A549 (cell line): ENCODE data around the gene CLASP2. TPM values are rescaled to one million over a fixed set of nuclear protein-coding genes. Genes with fewer than 3 reads are reported as not detected.

ENCODE experiments used
- ATAC-seq, 2 experiments: fragments of 200-7000 bp in 1 of 2; fragments of >200 bp in 1 of 2; cut with Nextera tagmentation in 1 of 2; cut with Tn5 transposase in 1 of 2; 3 replicates each; pipeline versions ENCODE4 v1.8.0 to v1.9.1; 2018 to 2020; ENCODE audit warnings: mild to moderate bottlenecking in 1 of 2, moderate library complexity in 1 of 2
- CTCF ChIA-PET: fragments of 300-600 bp; sonication (Branson Sonifier 250); formaldehyde crosslinking; extraction: SDS; loops from one replicate; lab custom pipeline; 2021; ENCODE audit warnings: antibody characterized with exemption, inconsistent platforms; lab: Yijun Ruan, JAX
- POLR2A ChIA-PET: fragments of 350-600 bp; formaldehyde crosslinking; extraction: SDS; loops from one replicate; lab custom pipeline; 2021; ENCODE audit warnings: antibody characterized with exemption, inconsistent platforms; lab: Yijun Ruan, JAX
- DNase-seq, 2 experiments: peaks; one replicate each; pipeline versions ENCODE4 v3.0.0 to v3.0.0-alpha.2; 2011 to 2016; ENCODE audit warnings: low read depth in 1 of 2, low spot score in 1 of 2
- FAIRE-seq: peaks from 2 replicates; lab custom pipeline; 2011; peaks lifted over from hg19 to GRCh38; lab: Jason Lieb, UNC
- H3K27ac ChIP-seq, 2 experiments: fragments of >200 bp; sonication (Bioruptor Twin); formaldehyde crosslinking; 3 replicates each; pipeline ENCODE4 v1.5.1; 2016 to 2017
- H3K4me1 ChIP-seq: fragments of >200 bp; sonication (Bioruptor Twin); formaldehyde crosslinking; 3 replicates; pipeline ENCODE4 v1.6.1; 2016
- H3K4me2 ChIP-seq: fragments of >200 bp; sonication (Bioruptor Twin); formaldehyde crosslinking; 3 replicates; pipeline ENCODE4 v1.6.1; 2016
- H3K4me3 ChIP-seq: fragments of >200 bp; sonication (Bioruptor Twin); formaldehyde crosslinking; 3 replicates; pipeline ENCODE4 v1.5.1; 2016
- H3K9me3 ChIP-seq: fragments of >200 bp; sonication (Bioruptor Twin); formaldehyde crosslinking; 3 replicates; pipeline ENCODE4 v1.6.1; 2016
- BCL3 ChIP-seq: fragments of >200 bp; sonication (Bioruptor Twin); formaldehyde crosslinking; IDR thresholded peaks from 3 replicates; pipeline ENCODE4 v1.6.1; 2016
- CBX2 ChIP-seq: fragments of 200-600 bp; sonication (generic); IDR thresholded peaks from 2 replicates; pipeline ENCODE4 v1.6.1; 2016; ENCODE audit warnings: low read depth, mild to moderate bottlenecking, borderline replicate concordance
- CEBPB ChIP-seq, 2 experiments: fragments of >200 bp in 1 of 2; sonication (Bioruptor Twin) in 1 of 2; formaldehyde crosslinking in 1 of 2; IDR thresholded peaks; 2 replicates each; pipeline ENCODE4 v1.6.1; 2012 to 2016
- CTCF ChIP-seq: fragments of >200 bp; sonication (Bioruptor Twin); formaldehyde crosslinking; IDR thresholded peaks from 3 replicates; pipeline ENCODE4 v1.5.1; 2016
- ESRRA ChIP-seq: fragments of 150-350 bp; IDR thresholded peaks from 2 replicates; pipeline ENCODE4 v1.6.1; 2014; ENCODE audit warnings: mild to moderate bottlenecking, low read length, borderline replicate concordance
- FOSB ChIP-seq: fragments of 250-450 bp; sonication (Bioruptor Pico); IDR thresholded peaks from 2 replicates; pipeline ENCODE4 v1.5.0; 2020; ENCODE audit warnings: mild to moderate bottlenecking, moderate library complexity
- FOSL2 ChIP-seq, 2 experiments: fragments of 450-650 bp in 1 of 2; fragments of >200 bp in 1 of 2; sonication (Bioruptor Twin) in 1 of 2; formaldehyde crosslinking; IDR thresholded peaks; 2 replicates each; pipeline versions ENCODE4 v1.5.0 to v1.6.1; 2016 to 2020; ENCODE audit warnings: mild to moderate bottlenecking in 1 of 2, moderate library complexity in 1 of 2
- HDAC2 ChIP-seq: fragments of 200-600 bp; sonication (generic); IDR thresholded peaks from 2 replicates; pipeline ENCODE4 v1.6.1; 2016
- HMGXB4 ChIP-seq: fragments of 250-450 bp; sonication (Bioruptor Pico); IDR thresholded peaks from 2 replicates; pipeline ENCODE4 v1.5.0; 2021; ENCODE audit warnings: mild to moderate bottlenecking, moderate library complexity, borderline replicate concordance
- JUNB ChIP-seq: fragments of >200 bp; sonication (Bioruptor Twin); formaldehyde crosslinking; IDR thresholded peaks from 2 replicates; pipeline ENCODE4 v1.6.1; 2016
- KDM1A ChIP-seq: fragments of 200-600 bp; sonication (generic); IDR thresholded peaks from 2 replicates; pipeline ENCODE4 v1.6.1; 2016; ENCODE audit warnings: low read depth, mild to moderate bottlenecking
- KDM5A ChIP-seq: fragments of 200-600 bp; sonication (generic); IDR thresholded peaks from 2 replicates; pipeline ENCODE4 v1.6.1; 2016; ENCODE audit warnings: antibody characterized with exemption, mild to moderate bottlenecking
- MYC ChIP-seq: IDR thresholded peaks from 2 replicates; pipeline ENCODE4 v1.6.1; 2012; ENCODE audit warnings: mild to moderate bottlenecking, inconsistent platforms, low read length, improper control_type of control experiment, borderline replicate concordance
- NFE2L2 ChIP-seq: fragments of 150-350 bp; conservative IDR thresholded peaks from 2 replicates; pipeline ENCODE4 v1.6.1; 2014; ENCODE audit warnings: low read length
- NPAS2 ChIP-seq: fragments of 250-450 bp; sonication (Bioruptor Pico); IDR thresholded peaks from 2 replicates; pipeline ENCODE4 v1.8.0; 2022; ENCODE audit warnings: mild to moderate bottlenecking, moderate library complexity, borderline replicate concordance
- NR3C1 ChIP-seq: fragments of >200 bp; sonication (Bioruptor Twin); formaldehyde crosslinking; IDR thresholded peaks from 3 replicates; pipeline ENCODE4 v1.6.1; 2017
- RARB ChIP-seq: fragments of 250-450 bp; sonication (Bioruptor Pico); IDR thresholded peaks from 2 replicates; pipeline ENCODE4 v1.8.0; 2021; ENCODE audit warnings: mild to moderate bottlenecking, moderate library complexity
- SMC3 ChIP-seq: fragments of >200 bp; sonication (Bioruptor Twin); formaldehyde crosslinking; IDR thresholded peaks from 3 replicates; pipeline ENCODE4 v1.6.1; 2018; ENCODE audit warnings: inconsistent platforms
- TP53 ChIP-seq: fragments of 250-450 bp; sonication (Bioruptor Pico); IDR thresholded peaks from 2 replicates; pipeline ENCODE4 v1.5.0; 2021; ENCODE audit warnings: mild to moderate bottlenecking, moderate library complexity
- ZFP36 ChIP-seq: fragments of 450-650 bp; IDR thresholded peaks from 2 replicates; pipeline ENCODE4 v1.6.1; 2014; ENCODE audit warnings: borderline replicate concordance; ENCODE audit not compliant: partially characterized antibody
- WGBS: methylation state at CpG from one replicate; pipeline ENCODE4 v1.1.6; 2017; ENCODE audit errors: missing lambda C conversion rate; 5-methylcytosine and 5-hydroxymethylcytosine counted together
- polyA plus RNA-seq, 4 experiments: library from polyadenylated mRNA; depleted of rRNA in 3 of 4; stranded (reverse); fragments of >200 nt; fragmentation: RNase III in 1 of 4; extraction: RNeasy Plus Mini Kit Qiagen cat#74134 plus additional on column Dnase treatment in 1 of 4; gene quantifications; 2 replicates in 3 of 4; 3 replicates in 1 of 4; pipeline ENCODE4 v1.2.3, GENCODE V29; 2011 to 2017

The CLASP2 gene
- polyA plus RNA-seq, 2 of the 4 experiments (the other 2 are of a cell fraction): 18.1 to 66.5 TPM

GRCh38 chr3:33482111-33482521 lies 235.9 kb downstream of the CLASP2 start:
- Histone ChIP-seq H3K9me3 (peaks cover 18% of the 10 kb centered on the region), H3K4me1 (no peaks in the 10 kb centered on the region), H3K4me2 (no peak overlapping the region), H3K27ac (no peak overlapping the region), H3K4me3 (no peak overlapping the region)
- no peak for DNase-seq
- ChIA-PET POLR2A (no interaction called here), CTCF (interaction anchor here (1.0 kb wide), 1 partner anchor 305 kb away, joined by 3 read pairs; no protein-coding TSS in a partner anchor)
- no peak for FAIRE-seq
- ATAC-seq: no peak
- WGBS: 85% methylated on average over 1 of the region's 1 CpG
- no peak for TF ChIP-seq HMGXB4 (CRISPR knock-in tag)
- TF ChIP-seq KDM1A: no peak
- no peak for TF ChIP-seq NR3C1
- no peak for TF ChIP-seq ZFP36
- TF ChIP-seq SMC3: no peak
- TF ChIP-seq HDAC2: no peak

GRCh38 chr3:33474896-33475295 lies 243.2 kb downstream of the CLASP2 start:
- WGBS: 63% methylated on average over 2 of the region's 2 CpGs
- ATAC-seq (no peak), DNase-seq (no peak), FAIRE-seq (no peak)
- TF ChIP-seq CEBPB (IDR thresholded peaks at IDR 0.05): 0 out of 4 replicates have a peak, but pooled peaks of 1 of the 2 experiments have one; percentile 14
- no peak for TF ChIP-seq NFE2L2
- H3K9me3 ChIP-seq: peaks cover 4% of the 10 kb centered on the region; the same call in 1 of the 3 replicates
- H3K4me1 ChIP-seq: no peaks in the 10 kb centered on the region
- no peak overlapping the region for H3K4me2 ChIP-seq
- CTCF ChIA-PET: interaction anchor here (0.6 to 0.7 kb wide), 3 partner anchors 206 to 600 kb away, joined by 3 read pairs; no protein-coding TSS in a partner anchor
- POLR2A ChIA-PET: interaction anchor here (0.7 kb wide), 1 partner anchor 33 kb away, joined by 3 read pairs; no protein-coding TSS in a partner anchor
- no peak overlapping the region for H3K27ac ChIP-seq
- no peak overlapping the region for H3K4me3 ChIP-seq

- DNase-seq (no peak), ATAC-seq (no peak), FAIRE-seq (no peak)
- 100% methylated on average over 2 of the region's 2 CpGs for WGBS
- CTCF ChIA-PET: no interaction called here
- no peak overlapping the region for H3K4me3 ChIP-seq
- H3K9me3 ChIP-seq: no peaks in the 10 kb centered on the region
- no peaks in the 10 kb centered on the region for H3K4me1 ChIP-seq
- H3K27ac ChIP-seq: no peak overlapping the region
- TF ChIP-seq CBX2 (no peak), NR3C1 (no peak), FOSL2 (IDR thresholded peaks at IDR 0.05) (no peak), FOSL2 (CRISPR knock-in tag; IDR thresholded peaks at IDR 0.05) (no peak), MYC (no peak)
- H3K4me2 ChIP-seq: no peak overlapping the region
- POLR2A ChIA-PET: interaction anchor here (0.6 kb wide), 1 partner anchor 396 kb away, joined by 3 read pairs; no protein-coding TSS in a partner anchor
Observed at GRCh38 chr3:33473813-33474212, 244.2 kb downstream of the CLASP2 start.

- 85% methylated on average over 3 of the region's 3 CpGs for WGBS
- no peaks in the 10 kb centered on the region for H3K9me3 ChIP-seq
- DNase-seq: no peak
- ChIA-PET POLR2A (no interaction called here), CTCF (no interaction called here)
- no peak overlapping the region for H3K4me2 ChIP-seq
- ATAC-seq: no peak
- no peak overlapping the region for H3K4me3 ChIP-seq
- H3K27ac ChIP-seq: peak overlapping the region; percentile 37 to 69; a peak in 5 of 6 replicates
- H3K4me1 ChIP-seq: no peaks in the 10 kb centered on the region
- TF ChIP-seq ESRRA (no peak), BCL3 (no peak), FOSB (CRISPR knock-in tag) (no peak), KDM5A (no peak), NPAS2 (CRISPR knock-in tag) (no peak), CTCF (no peak), TP53 (no peak), RARB (CRISPR knock-in tag) (no peak), JUNB (no peak), KDM1A (no peak)
- FAIRE-seq: no peak
Observed at GRCh38 chr3:33467786-33468185, 250.3 kb downstream of the CLASP2 start.
